Measurements from ENCODE around the gene NEURL1B.
A peak's percentile ranks its signal among the peaks of the same experiment; 100 is the strongest.

The NEURL1B gene

GRCh38 chr5:172681421-172681820 is 40.4 kb downstream of the NEURL1B start:
- DNase-seq = no peak

GRCh38 chr5:172683264-172683644 is 42.2 kb downstream of the NEURL1B start:
- no peak for DNase-seq

GRCh38 chr5:172683645-172684471 is 42.8 kb downstream of the NEURL1B start:
- no peak for DNase-seq

DNA sequence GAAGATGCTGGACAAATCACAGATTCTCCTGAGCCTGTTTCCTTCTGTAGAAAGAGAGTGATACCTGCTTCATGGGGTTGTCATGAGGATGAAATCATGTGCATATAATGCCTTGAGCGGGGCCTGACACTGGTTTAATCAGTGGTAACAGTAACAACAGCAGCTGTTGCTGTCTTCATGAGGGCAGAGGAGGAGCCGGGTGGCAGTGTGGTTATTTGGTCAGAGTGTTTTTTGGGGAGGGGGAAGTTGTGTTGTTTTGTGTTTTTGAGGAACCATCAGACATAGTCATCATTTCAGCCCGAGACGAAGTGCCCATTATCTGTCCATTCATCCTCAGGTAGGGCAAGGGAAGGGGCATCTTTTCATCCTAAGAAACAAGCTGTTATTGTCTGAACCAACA is 44.0 kb downstream of the NEURL1B start:
- DNase-seq = no peak

DNA sequence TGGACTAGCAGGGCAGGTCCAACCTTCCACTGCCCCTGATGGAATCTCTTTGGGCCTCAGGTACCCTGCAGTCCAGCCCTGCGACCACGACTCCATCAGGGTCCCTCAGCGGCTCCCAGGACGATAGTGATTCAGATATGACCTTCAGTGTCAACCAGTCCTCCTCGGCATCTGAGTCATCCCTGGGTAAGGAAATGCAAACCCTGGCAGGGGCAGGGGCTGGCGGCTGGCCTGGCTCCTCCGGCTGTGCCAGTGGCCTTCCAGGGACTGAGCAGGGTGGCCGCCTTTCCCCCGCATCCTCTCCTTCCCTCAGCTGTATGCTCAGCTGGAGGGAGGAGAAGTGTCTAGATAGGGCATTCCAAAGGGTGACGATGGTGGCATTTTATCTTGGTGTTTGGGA is 45.0 kb downstream of the NEURL1B start:
- peak; percentile 3 for DNase-seq

- DNase-seq = no peak
Measured at GRCh38 chr5:172686539-172687390, 45.7 kb downstream of the NEURL1B start.

GRCh38 chr5:172687940-172688339 is 46.9 kb downstream of the NEURL1B start:
- no peak for DNase-seq

GRCh38 chr5:172688349-172689217 is 47.5 kb downstream of the NEURL1B start:
- no peak for DNase-seq

- DNase-seq = no peak
Measured at GRCh38 chr5:172689218-172689572, 48.1 kb downstream of the NEURL1B start.

GRCh38 chr5:172689801-172690200 is 48.7 kb downstream of the NEURL1B start:
- no peak for DNase-seq

DNA sequence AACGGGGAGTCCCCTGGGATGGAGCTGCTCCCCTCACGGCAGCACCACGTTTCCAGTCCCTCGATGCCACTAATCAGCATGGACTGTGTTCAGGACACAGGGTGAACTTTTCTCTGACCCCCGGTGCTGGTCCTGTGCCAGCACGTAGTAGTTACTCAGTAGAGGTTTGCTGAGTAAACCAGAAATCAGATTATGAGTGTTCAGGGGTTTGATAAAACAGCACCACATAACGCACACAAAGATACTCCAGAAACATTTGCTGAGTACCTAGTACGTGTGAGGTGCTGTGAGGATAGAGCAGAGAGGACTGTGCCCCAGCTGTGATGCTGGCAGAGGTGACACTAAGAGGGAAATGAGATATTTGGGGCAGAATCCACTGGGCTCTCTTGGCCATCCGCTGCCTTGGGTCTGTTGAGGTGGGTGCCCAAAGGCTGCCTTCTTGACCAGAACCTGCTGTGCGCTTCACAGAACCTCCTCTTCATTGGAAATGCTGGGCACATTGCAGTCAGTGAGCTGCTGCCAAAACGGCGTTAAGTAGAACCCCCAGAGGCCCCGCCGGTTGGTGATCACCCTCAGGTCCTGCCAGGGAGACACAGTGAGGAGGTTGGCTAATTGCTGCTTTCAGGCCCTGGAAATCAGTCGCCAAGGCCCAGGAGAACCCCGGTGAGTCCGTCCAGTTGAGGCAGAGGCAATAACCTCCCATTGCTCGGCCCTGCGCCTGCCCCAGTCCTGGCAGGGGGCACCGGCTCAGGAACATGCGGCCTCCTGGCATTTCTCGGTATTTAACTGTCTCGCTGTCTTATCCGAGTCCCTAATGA is 49.4 kb downstream of the NEURL1B start:
- no peak for DNase-seq

- no peak for DNase-seq
Measured at GRCh38 chr5:172691886-172692285, 50.8 kb downstream of the NEURL1B start.

DNA sequence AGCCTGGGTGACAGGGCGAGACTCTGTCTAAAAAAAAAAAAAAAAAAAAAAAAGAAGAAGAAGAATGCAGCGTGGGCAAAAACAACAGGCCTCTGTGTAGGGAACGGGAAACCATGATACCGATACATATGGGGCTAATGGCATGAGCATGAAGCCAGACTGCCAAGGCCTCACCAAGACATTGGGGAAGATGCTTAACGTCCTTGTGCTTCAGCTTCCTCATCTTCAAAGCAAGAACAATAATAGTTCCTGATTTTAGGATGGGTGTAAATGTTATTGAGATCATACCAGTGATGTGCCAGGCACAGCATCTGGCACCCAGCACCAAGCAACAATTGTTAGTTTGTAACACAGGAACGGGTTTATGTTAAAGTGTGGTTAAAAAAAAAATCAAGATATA is 51.4 kb downstream of the NEURL1B start:
- DNase-seq = no peak

DNA sequence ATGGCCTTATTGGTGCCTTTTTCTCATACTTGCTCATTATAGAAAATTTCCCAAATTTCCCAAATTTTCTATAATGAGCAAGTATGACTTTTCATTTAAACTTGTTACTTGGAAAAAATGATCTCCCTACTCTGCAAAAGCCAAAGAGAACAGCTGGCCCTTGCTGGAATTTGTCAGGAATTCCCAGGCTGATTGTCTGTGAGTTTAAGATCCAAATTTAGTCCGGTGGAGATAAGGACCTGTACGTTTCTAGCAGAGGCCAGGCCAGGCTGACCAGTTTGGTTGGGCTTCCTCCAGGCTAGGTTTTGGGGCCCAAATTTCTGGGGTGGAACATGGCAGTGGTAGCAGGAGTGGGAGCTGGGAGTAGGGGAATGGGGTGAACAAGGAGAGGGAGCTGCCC is 51.9 kb downstream of the NEURL1B start:
- no peak for DNase-seq

- no peak for DNase-seq
Measured at GRCh38 chr5:172694061-172694460, 53.0 kb downstream of the NEURL1B start.

- DNase-seq = no peak
Measured at GRCh38 chr5:172694541-172694940, 53.5 kb downstream of the NEURL1B start.

DNA sequence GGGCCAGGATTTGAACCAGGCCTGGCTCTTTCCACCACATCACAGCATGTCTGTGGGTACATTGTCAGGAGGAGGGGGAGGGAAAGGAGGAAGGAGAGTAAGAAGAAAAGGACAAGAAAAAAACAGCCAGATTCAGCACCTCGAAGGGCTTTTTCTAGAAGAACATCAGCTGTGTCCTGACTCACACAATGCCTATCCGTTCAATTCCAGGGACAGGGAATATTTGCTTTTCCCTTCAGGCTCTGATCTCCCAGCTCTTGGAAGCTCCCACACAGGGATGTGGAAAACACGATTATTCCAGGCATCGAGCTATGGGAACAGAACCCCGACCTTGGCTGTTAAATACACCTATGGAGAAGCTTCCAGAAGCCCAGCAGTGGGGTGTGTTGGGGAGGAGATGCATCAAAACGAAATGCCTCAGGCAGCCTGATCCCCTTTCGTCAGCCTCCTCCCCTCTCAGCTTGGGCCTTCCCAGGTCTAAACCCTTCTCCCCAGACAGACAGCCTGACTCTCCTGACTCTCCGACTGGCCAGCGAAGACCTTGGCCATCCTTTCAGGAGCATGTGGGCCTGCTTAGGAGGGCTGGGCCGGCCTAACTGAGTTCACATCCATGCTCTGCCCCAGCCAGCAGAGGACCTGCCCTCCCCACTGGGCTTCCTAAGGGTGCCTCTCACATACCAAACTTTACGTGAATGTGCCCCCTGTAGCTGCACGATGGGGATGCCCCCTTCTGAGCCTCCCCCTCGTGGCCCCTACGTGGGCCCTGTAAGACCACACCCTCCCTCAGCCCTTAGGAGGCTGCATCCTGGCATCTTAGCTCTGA is 54.4 kb downstream of the NEURL1B start:
- DNase-seq = no peak

- no peak for DNase-seq
Measured at GRCh38 chr5:172696171-172696849, 55.2 kb downstream of the NEURL1B start.

GRCh38 chr5:172697123-172698121 is 56.4 kb downstream of the NEURL1B start:
- peak; percentile 64 for DNase-seq

All from T1000 (cell line).